Activated naive CD4-positive, alpha-beta T cell treated with anti-CD3 and anti-CD28 coated beads, Interleukin-2, amount 10 ng/mL, durations not matched to agents 7 days and 5 days (primary cell): ENCODE measurements around the gene DDX20.
A peak's percentile ranks its signal among the peaks of the same experiment; 100 is the strongest.
"Not testable (repeated sequence)": the region's sequence is repeated elsewhere in the genome, so short reads cannot be mapped to it uniquely, and the experiment has no call there.

Experiments
- CTCF ChIA-PET: fragments of 350-600 bp; sonication (Branson Sonifier 250); formaldehyde crosslinking; loops from one replicate; lab custom pipeline; 2021; ENCODE audit warnings: antibody characterized with exemption; lab: Charles Lee
- DNase-seq: peaks from one replicate; pipeline ENCODE4 v3.0.0-alpha.2; 2020
- H3K27ac Mint-ChIP-seq: one replicate; pipeline ENCODE4 v1.8.0; 2021; ENCODE audit warnings: mild to moderate bottlenecking, moderate library complexity, mixed read lengths
- H3K27me3 Mint-ChIP-seq: one replicate; pipeline ENCODE4 v1.8.0; 2021; ENCODE audit warnings: mild to moderate bottlenecking, mixed read lengths
- H3K36me3 Mint-ChIP-seq: one replicate; pipeline ENCODE4 v1.8.0; 2021; ENCODE audit warnings: mixed read lengths
- H3K4me1 Mint-ChIP-seq: one replicate; pipeline ENCODE4 v1.8.0; 2021; ENCODE audit warnings: mixed read lengths
- H3K4me3 Mint-ChIP-seq: one replicate; pipeline ENCODE4 v1.8.0; 2021; ENCODE audit warnings: mild to moderate bottlenecking, moderate library complexity, mixed read lengths
- H3K9me3 Mint-ChIP-seq: one replicate; pipeline ENCODE4 v1.8.0; 2021; ENCODE audit warnings: mixed read lengths

Gene DDX20

DNA sequence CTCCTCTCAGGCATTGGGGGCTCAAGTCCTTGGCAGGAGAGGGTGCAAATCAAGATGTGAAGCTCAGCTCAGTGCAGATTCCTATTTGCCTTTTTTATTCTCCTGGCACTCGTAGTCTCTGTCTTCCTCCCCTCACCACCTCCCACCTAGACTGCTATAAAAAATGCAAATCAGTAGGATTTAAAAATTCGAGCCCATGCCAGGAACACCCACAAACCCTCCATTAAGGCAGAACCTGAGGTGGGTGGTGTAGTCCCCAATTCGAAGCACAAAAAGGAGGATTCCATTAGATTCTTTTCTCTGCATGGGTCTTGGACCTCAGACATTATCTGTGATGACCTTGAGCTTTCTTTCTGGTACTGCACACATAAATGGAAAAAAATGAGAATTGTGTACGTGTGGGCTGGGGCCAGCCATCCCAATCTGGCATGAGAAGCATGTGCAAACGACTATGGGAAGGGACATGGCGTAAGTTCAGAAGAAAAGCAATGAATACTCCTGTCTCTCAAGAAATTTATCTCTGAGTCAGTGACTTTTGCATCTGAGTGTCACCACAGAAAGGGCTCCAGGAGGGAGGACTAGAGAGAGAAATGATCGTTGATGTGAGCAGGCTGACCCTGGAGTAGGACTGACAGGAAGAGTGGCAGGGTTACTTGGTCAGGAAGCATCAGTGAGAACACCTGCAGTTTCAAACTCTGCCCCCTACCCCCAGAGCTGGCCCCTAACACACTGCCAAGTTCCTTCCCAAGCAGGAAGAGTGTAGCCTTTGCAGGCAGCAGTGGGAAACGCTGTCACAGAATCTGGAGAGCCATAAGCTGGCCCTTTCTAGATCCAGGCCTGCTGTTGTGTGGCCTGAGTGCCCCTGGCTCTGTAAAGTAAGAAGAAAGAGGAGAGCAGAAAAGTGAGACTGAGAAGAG, 18.2 kb upstream of the DDX20 start:
- peak overlapping the region; percentile 77 for H3K4me3 Mint-ChIP-seq
- peak overlapping the region; percentile 1 for H3K27ac Mint-ChIP-seq
- no peaks in the 10 kb centered on the region for H3K27me3 Mint-ChIP-seq

DNA sequence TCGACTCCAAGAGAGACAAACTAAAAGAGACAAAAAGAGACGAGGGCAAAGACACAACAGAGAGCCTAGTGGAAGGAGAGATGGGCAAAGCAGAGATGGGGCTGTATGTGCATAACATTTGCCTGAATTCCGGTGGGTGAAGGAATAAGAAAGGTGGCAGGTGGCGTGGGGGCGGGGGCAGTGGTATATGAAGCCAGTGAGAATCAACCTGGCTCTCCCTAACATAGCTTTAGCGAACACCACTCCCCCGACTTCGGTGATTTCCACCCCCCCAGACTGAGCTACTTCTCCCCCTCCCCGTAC, 17.6 kb upstream of the DDX20 start:
- H3K4me3 Mint-ChIP-seq: peak overlapping the region; percentile 77
- CTCF ChIA-PET: interaction anchor here (1.2 to 4.8 kb wide), 6 partner anchors 9 to 256 kb away, joined by 3 to 26 read pairs (median 10); no protein-coding TSS in a partner anchor
- DNase-seq: no peak
- no peaks in the 10 kb centered on the region for H3K27me3 Mint-ChIP-seq
- H3K27ac Mint-ChIP-seq: peak overlapping the region; percentile 1
- H3K36me3 Mint-ChIP-seq: peaks cover 1% of the 10 kb centered on the region
- H3K4me1 Mint-ChIP-seq: peaks cover 23% of the 10 kb centered on the region
- H3K9me3 Mint-ChIP-seq: no peaks in the 10 kb centered on the region

More for the DNA sequence above, 18.2 kb upstream of the DDX20 start:
- no peak for DNase-seq
- Mint-ChIP-seq H3K4me1 (peaks cover 23% of the 10 kb centered on the region), H3K36me3 (peaks cover 1% of the 10 kb centered on the region), H3K9me3 (no peaks in the 10 kb centered on the region)
- CTCF ChIA-PET: interaction anchor here (0.8 to 4.8 kb wide), 8 partner anchors 10 to 274 kb away, joined by 3 to 26 read pairs (median 6); no protein-coding TSS in a partner anchor

DNA sequence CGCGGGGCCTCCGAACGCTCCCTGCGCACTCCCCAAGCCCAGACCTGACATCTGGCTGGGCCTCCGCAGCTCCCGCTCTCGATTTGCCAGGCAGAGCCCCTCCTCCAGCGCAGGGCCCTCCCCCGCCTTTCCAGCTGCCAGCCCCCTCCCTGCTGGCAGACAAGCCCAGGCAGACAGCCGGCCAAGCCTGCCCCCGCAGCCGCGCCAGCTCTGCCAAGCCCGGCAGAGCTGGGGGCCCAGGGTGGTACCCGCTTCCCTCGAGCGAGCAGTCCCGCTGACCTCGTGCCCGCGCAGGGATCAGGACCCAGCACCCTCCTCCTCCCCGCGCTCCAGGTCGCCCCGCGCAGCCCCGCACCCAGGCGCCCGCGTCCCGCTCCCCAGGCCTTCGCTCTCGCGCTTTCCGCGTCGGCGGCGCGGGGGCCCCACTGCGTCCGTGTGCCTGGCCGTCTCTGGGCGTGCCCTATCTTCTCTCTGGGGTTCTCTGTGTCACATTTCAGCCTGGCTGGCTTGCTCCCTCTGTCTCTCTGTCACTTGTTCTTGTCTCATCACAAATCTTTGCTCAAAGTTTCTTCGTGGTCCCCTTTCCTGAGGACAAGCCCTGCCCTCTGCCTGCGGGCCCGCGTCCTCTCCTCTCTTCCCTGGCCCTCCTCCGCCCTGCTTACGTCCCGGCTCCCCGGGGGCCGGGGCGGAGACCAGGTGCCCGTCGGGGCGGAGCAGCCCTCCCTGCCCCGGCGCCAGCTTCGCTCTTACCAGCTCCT, 17.1 kb upstream of the DDX20 start:
- Mint-ChIP-seq H3K27ac (peak overlapping the region; percentile 79), H3K27me3 (no peaks in the 10 kb centered on the region), H3K4me3 (peak overlapping the region; percentile 77), H3K4me1 (peaks cover 23% of the 10 kb centered on the region), H3K36me3 (peaks cover 1% of the 10 kb centered on the region), H3K9me3 (no peaks in the 10 kb centered on the region)
- peak; percentile 68 for DNase-seq
- CTCF ChIA-PET: interaction anchor here (1.2 to 4.8 kb wide), 6 partner anchors 9 to 256 kb away, joined by 3 to 26 read pairs (median 10); no protein-coding TSS in a partner anchor

DNA sequence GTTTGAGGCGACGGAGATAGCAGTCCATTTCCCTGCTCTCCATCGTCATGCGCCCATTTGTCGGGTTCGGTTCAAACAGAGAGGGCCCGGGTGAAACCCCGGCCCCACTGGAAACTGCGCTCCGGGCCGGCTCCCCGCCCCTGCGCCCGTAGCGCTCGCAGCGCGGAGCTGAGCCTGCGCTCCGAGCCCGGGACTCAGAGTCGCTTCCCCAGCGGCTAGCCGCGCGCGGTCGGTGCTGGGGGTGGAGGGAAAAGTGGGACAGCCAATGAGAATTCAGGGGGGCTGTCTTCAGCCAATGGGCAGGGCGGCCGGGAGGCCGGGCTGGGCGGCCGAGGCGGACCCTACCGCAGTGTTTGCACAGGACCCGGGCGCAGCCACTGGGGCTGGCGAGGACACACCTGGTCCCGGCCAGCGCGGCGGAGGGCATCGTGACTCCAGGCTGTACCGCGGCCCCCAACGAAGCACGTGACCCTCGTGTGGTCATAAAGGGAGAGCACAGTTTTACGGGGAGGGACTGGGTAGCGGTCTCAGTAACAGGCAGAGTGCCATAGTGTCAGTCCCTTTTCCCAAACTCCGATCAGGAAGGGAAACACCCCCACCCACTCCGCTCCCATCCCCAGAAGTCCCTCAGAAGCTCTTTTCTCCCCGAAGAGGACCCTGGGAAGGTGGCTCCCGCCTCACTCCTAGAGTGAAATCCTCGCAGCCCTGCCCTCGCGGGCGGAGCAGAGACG, 16.3 kb upstream of the DDX20 start, which contains the start of gene INKA2:
INKA2 (minus strand) TSS at position 202 of the 731 bp plus-strand sequence; CDS start at position 49, 153 bp downstream.
- peaks cover 23% of the 10 kb centered on the region for H3K4me1 Mint-ChIP-seq
- H3K27me3 Mint-ChIP-seq: no peaks in the 10 kb centered on the region
- peaks cover 1% of the 10 kb centered on the region for H3K36me3 Mint-ChIP-seq
- CTCF ChIA-PET: interaction anchor here (0.6 to 4.8 kb wide), 7 partner anchors 8 to 231 kb away, joined by 3 to 26 read pairs (median 9); no protein-coding TSS in a partner anchor
- H3K9me3 Mint-ChIP-seq: no peaks in the 10 kb centered on the region
- peak; percentile 88 for DNase-seq
- peak within 1 kb of the TSS; percentile 77 for H3K4me3 Mint-ChIP-seq
- H3K27ac Mint-ChIP-seq: peak within 1 kb of the TSS; percentile 79

DNA sequence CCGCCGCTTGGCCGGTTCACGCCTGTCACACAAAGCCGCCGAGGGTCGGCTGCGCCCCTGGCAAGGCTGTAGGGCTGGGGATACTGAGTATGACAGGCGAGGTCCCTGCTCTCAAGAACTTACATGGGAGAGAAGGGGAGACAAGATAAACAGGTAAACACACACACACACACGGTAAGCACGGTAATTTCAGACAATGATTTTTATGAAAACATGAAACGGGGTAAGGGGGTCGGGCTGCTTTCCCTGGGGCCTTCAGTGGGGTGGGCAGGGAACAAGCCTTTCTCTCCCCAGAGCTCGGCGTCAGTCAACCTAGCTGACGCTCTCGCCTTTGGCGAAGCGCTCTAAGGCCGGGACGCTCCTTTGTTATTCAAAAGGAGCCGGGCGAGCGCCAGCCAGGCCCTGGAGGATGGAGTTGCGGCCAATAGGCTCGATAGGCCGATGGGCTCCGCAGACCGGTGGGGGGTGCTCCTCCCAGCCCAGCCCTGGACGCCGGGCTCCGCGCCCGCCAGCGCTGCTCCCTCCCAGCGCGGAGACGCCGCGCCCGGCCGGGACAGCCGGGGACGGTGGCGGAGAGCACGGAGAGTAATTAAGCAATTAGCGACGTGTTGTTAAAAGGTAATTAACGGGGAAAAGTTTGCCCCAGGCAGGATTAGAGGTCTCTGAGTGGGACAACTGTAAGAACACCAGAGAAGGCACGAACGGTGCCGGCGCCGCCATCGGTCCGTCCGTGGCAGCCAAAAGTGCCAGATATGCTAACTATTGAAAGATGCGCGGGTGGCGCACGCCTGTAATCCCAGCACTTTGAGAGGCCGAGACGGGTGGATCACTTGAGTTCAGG, 15.6 kb upstream of the DDX20 start:
- H3K27ac Mint-ChIP-seq: no peak overlapping the region
- H3K27me3 Mint-ChIP-seq: no peaks in the 10 kb centered on the region
- H3K9me3 Mint-ChIP-seq: no peaks in the 10 kb centered on the region
- CTCF ChIA-PET: interaction anchor here (0.6 to 4.8 kb wide), 5 partner anchors 9 to 232 kb away, joined by 3 to 26 read pairs (median 4); no protein-coding TSS in a partner anchor
- peak overlapping the region; percentile 77 for H3K4me3 Mint-ChIP-seq
- H3K36me3 Mint-ChIP-seq: peaks cover 1% of the 10 kb centered on the region
- DNase-seq: peak; percentile 39
- peaks cover 23% of the 10 kb centered on the region for H3K4me1 Mint-ChIP-seq

DNA sequence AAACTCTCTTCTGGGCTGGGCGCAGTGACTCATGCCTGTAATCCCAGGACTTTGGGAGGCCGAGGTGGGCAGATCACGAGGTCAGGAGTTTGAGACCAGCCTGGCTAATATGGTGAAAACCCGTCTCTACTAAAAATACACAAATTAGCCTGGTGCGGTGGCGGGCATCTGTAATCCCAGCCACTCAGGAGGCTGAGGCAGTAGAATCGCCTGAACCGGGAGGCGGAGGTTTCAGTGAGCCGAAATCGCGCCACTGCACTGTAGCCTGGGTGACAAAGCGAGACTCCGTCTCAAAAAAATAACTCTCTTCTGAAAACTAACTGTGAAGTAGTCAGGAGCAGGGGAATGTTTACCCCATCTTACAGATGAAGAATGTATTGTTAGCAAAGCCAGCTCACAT, 13.4 kb upstream of the DDX20 start:
- not testable (repeated sequence) for H3K27me3 Mint-ChIP-seq
- H3K4me1 Mint-ChIP-seq: peaks cover 24% of the 10 kb centered on the region

DNA sequence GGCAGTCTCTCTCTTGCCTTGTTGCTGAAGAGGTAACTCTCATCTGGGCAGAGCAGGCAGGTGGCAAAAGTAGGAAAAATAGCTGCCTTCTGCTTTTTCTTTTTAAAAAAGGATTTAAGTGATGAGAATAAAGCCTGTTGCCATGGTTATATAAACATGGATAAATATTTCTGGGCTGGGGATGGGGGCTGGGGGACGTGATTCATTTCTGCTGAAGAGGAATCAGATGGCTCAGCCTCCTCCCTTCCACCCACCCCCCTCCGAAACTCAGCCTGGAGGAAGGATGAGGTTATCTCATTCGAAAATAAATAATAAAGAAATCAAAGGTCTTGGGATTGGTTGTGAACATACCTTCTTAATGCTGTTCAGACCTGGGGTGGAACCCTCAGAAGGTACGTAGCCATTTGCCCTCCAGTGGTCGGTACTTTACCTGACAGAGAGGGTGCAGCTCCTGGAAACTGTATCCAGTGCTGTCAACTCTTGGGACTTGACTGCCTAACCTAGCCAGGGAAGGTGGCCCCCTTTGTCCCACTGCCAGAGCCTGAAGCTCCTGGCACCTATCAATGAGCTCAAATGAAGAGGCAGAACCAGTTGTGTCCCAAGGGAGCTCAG, 12.7 kb upstream of the DDX20 start:
- CTCF ChIA-PET: interaction anchor here (0.7 to 11.2 kb wide), 7 partner anchors 8 to 264 kb away, joined by 3 to 105 read pairs (median 3); no protein-coding TSS in a partner anchor
- peaks cover 19% of the 10 kb centered on the region for H3K4me1 Mint-ChIP-seq
- peaks cover 1% of the 10 kb centered on the region for H3K36me3 Mint-ChIP-seq
- H3K27ac Mint-ChIP-seq: no peak overlapping the region
- H3K27me3 Mint-ChIP-seq: no peaks in the 10 kb centered on the region
- H3K9me3 Mint-ChIP-seq: no peaks in the 10 kb centered on the region
- no peak for DNase-seq
- H3K4me3 Mint-ChIP-seq: no peak overlapping the region

More for the DNA sequence above, 13.4 kb upstream of the DDX20 start:
- not testable (repeated sequence) for H3K4me3 Mint-ChIP-seq, H3K36me3 Mint-ChIP-seq, DNase-seq, H3K9me3 Mint-ChIP-seq, H3K27ac Mint-ChIP-seq
- CTCF ChIA-PET: interaction anchor here (0.7 to 11.2 kb wide), 4 partner anchors 9 to 239 kb away, joined by 3 to 105 read pairs (median 33); partner anchors contain the start of genes ADORA3 and TMIGD3

DNA sequence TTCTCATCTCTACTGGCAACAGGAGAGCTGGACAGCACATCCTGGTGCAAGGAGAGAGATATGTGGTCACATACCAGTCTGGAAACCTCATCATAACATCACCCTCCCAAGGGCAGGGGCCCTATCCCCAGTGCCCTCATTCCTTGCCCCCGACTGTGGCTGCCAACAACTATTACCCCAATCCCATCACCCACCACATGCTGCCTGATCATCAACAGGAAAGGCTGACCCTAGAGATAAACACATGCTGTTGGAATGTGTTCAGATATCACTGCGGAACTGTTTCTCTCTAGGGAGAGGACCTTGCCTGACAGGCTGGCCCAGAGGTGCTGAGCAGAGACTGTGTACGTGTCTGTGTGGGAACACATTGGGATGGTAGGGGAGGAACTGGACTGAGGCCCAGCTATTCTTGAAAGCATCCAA, 12.0 kb upstream of the DDX20 start:
- Mint-ChIP-seq H3K9me3 (no peaks in the 10 kb centered on the region), H3K4me1 (peaks cover 16% of the 10 kb centered on the region), H3K27ac (no peak overlapping the region), H3K27me3 (no peaks in the 10 kb centered on the region), H3K36me3 (peaks cover 1% of the 10 kb centered on the region), H3K4me3 (no peak overlapping the region)
- CTCF ChIA-PET: interaction anchor here (1.0 to 11.2 kb wide), 6 partner anchors 15 to 265 kb away, joined by 3 to 105 read pairs (median 6); no protein-coding TSS in a partner anchor
- DNase-seq: no peak

DNA sequence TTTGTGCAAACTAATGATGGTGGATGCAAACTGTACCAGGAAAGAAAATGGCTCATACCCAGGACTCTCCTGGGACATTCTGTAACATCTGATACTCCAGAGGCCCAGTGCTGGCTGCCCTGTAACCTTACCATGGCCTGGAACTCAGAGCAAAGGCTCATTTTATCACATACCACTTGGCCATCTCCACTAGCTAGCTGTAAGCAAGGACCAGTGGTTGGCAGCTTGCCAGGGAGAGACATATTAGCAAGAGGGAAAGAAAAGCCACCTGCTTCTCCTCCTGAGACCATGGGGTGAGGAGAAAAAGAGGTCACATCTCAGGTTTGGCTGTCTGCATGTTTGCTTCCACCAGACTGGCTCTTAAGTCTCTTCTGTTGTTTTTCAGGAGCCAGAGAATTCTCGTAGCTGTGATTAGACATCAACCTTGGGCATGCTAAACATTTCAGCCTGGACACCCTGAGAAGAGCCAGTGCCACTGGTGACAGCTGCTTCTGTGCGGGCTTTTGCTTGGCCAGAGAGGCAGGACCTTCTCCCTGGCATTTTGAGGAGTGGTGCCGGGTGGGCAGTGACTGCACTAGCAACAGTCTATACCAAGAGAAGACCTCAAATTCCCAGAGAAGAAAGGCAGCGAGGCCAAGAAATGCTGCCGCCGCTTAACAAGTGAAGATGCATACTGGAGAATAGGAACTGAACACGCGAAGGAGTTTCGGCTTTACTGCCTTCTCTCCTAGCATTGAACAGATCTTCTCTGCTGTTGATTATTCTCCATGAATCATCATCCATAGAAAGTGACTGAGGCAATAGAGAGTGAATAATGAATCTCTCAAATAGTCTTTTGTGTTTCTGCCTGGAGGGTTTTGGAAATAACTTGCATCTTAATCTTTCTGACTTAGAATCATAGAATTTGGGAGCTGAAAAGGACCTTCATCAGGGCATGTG, 9.8 kb upstream of the DDX20 start:
- peaks cover 5% of the 10 kb centered on the region for H3K4me1 Mint-ChIP-seq
- no peak for DNase-seq
- no peaks in the 10 kb centered on the region for H3K9me3 Mint-ChIP-seq
- H3K4me3 Mint-ChIP-seq: no peak overlapping the region
- CTCF ChIA-PET: interaction anchor here (1.0 to 11.2 kb wide), 10 partner anchors 9 to 302 kb away, joined by 4 to 105 read pairs (median 9); no protein-coding TSS in a partner anchor
- H3K27ac Mint-ChIP-seq: no peak overlapping the region
- peaks cover 14% of the 10 kb centered on the region for H3K27me3 Mint-ChIP-seq
- peaks cover under 1% of the 10 kb centered on the region for H3K36me3 Mint-ChIP-seq

DNA sequence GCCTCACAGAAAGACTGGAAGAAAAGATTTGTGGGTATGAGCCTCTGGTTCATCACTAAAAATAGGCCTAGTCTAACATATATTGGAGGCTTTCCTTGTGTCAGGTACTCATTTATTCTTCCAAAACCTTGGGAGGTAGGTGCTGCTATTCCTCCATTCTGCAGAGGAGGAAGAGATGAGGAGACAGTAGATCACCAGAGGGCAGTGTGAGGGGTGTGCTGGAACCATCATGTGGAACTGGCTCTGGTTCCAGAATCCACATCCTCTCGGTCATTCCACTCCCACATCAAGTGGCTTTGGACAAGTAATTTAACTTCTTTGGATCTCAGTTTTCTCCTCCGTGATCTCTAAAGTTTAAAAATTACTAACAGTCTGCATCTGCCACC, 9.1 kb upstream of the DDX20 start:
- Mint-ChIP-seq H3K9me3 (no peaks in the 10 kb centered on the region), H3K27me3 (peaks cover 17% of the 10 kb centered on the region), H3K36me3 (no peaks in the 10 kb centered on the region), H3K4me1 (peaks cover 4% of the 10 kb centered on the region), H3K4me3 (no peak overlapping the region), H3K27ac (no peak overlapping the region)
- CTCF ChIA-PET: interaction anchor here (1.0 to 11.2 kb wide), 23 partner anchors 8 to 340 kb away, joined by 3 to 105 read pairs (median 5); partner anchors contain the start of gene INKA2
- no peak for DNase-seq

DNA sequence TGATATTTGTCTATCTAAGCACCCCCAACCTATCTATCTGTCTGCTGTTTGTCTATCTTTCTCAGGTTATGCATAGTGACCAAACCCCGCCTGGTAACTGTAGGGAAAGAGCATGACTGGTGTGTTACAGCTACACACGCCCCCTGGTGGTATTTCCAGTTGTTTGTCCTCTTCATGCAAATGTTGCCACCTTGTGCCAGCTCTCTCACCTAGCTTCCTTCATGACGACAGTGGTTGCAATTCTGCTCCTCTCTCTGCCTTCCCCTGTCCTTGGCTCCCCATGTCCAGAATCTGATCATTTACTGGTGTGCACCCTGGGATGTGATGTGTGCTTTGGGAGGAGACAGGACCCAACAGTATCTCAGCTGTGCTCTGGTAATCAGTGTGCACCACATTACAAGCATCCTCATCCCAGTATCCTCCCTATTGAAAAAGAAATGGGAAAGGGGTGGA, 8.4 kb upstream of the DDX20 start:
- peak; percentile 83 for DNase-seq
- Mint-ChIP-seq H3K27me3 (peaks cover 17% of the 10 kb centered on the region), H3K4me1 (peaks cover 10% of the 10 kb centered on the region), H3K4me3 (no peak overlapping the region), H3K36me3 (no peaks in the 10 kb centered on the region), H3K9me3 (no peaks in the 10 kb centered on the region), H3K27ac (no peak overlapping the region)
- CTCF ChIA-PET: interaction anchor here (0.6 to 11.2 kb wide), 30 partner anchors 9 to 608 kb away, joined by 3 to 105 read pairs (median 4); partner anchors contain the start of genes CEPT1, DRAM2 and INKA2
